ENCODE data around the gene YTHDF1.

Gene YTHDF1

GRCh38 chr20:63210011-63210605 is 5.8 kb downstream of the YTHDF1 start:
- FAIRE-seq (no peak), DNase-seq (ENCODE audit: insufficient read length, low spot score) (no peak)
- no peak for TF ChIP-seq CTCF (IDR thresholded peaks at IDR 0.05; ENCODE audit: insufficient read depth, missing control alignments)

DNA sequence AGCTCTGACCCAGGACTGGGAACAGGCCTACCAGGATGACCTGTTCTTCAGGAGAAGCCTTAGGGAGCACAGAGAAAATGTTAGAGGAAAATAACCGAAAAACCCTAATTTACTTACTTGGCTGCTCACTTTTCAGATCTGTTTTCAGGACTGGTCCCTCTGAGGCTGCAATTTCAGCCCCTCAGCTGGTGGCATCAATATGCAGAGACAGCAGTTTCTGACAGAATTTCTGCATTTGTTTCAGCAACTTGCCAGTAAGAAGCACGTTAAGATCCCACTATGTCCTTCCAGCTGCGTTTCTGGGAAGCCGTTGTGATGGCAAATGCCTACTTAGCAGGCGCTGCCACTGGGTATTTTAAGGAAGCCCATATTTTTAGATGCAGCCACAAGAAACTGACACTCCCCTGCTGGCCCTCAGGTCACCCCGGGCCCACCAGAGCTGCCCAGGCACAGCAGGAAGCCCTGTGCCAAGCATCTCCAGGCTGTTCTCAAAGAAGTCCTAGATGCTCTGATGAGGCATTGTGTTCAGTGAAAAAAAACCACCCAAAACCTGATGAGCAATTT is 7.5 kb downstream of the YTHDF1 start:
- DNase-seq (ENCODE audit: insufficient read length, low spot score) (no peak), FAIRE-seq (no peak)
- TF ChIP-seq CTCF (IDR thresholded peaks at IDR 0.05; ENCODE audit: insufficient read depth, missing control alignments), result no peak

DNA sequence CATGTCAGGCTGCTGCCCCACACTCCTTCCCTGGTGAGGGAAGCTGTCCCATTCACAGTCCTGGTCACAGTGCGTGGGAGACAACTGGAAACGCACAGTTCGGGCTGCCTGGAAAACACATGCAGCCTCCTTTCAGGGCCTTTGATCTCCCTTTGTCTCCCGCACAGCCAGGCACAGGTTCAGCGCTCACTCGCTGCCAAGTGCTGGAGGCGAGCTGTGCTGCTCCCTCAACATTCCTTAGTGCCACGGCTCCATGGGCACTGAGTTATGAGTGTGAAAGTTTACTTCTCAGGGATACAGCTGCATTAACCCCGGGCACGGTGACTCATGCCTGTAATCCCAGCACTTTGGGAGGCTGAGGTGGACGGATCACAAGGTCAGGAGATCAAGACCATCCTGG is 9.1 kb downstream of the YTHDF1 start:
- DNase-seq (ENCODE audit: insufficient read length, low spot score) (no peak), FAIRE-seq (no peak)
- TF ChIP-seq CTCF (IDR thresholded peaks at IDR 0.05; ENCODE audit: insufficient read depth, missing control alignments), result no peak

DNA sequence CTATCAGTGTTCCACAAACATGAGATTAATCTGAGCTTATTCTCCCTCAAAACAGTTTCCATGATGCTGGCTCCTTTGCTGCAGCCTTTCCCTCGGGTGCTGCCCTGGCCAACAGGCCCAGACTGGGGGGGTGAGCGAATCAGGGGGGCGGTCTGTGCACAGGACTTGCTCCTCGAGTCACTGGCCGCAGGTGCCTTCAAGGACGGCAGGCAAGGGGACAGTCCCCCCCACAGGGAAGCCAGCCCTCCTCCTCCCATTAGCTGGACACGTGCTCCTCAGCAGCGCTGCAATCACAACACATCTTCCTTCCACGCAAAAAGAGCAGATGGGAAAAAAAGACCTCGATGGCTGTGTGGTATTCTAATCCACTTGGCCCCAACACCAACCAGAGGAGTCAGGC is 10.0 kb downstream of the YTHDF1 start:
- no peak for TF ChIP-seq CTCF (IDR thresholded peaks at IDR 0.05; ENCODE audit: insufficient read depth, missing control alignments)
- no peak for FAIRE-seq
- DNase-seq (ENCODE audit: insufficient read length, low spot score), result no peak

- DNase-seq (ENCODE audit: insufficient read length, low spot score), result no peak
- no peak for TF ChIP-seq CTCF (IDR thresholded peaks at IDR 0.05; ENCODE audit: insufficient read depth, missing control alignments)
- no peak for FAIRE-seq
Measured at GRCh38 chr20:63204362-63204761, 11.6 kb downstream of the YTHDF1 start.

- TF ChIP-seq CTCF (IDR thresholded peaks at IDR 0.05; ENCODE audit: insufficient read depth, missing control alignments), result no peak
- FAIRE-seq (no peak), DNase-seq (ENCODE audit: insufficient read length, low spot score) (no peak)
Measured at GRCh38 chr20:63202811-63203526, 13.0 kb downstream of the YTHDF1 start.

DNA sequence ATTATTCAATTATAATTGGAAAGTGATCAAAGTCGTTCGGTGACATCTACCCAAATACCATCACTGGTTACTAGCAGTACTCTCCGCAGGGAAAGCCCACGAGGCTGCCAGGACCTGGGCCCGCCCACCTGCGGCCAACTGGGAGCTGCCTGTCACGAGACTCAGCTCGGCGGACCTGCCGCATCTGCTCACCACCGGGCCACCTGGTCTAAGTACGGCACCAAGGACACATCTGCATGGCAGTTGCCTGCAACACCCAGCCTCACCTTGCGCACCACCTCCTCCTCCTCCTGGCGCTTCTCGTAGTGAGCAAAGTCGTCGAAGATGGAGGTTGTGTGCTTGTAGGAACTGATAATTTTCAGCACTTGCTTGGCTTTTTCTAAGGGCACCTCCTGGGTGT is 13.9 kb downstream of the YTHDF1 start:
- TF ChIP-seq CTCF (IDR thresholded peaks at IDR 0.05; ENCODE audit: insufficient read depth, missing control alignments), result no peak
- no peak for FAIRE-seq
- no peak for DNase-seq (ENCODE audit: insufficient read length, low spot score)

Measured in D721Med (cell line).